Measurements from ENCODE around the gene ZBTB3. TPM values are rescaled to one million over a fixed set of nuclear protein-coding genes. Genes with fewer than 3 reads are reported as not detected.

Gene ZBTB3
- total RNA-seq, 1 donor from 2014 or later = 2.9 TPM

DNA sequence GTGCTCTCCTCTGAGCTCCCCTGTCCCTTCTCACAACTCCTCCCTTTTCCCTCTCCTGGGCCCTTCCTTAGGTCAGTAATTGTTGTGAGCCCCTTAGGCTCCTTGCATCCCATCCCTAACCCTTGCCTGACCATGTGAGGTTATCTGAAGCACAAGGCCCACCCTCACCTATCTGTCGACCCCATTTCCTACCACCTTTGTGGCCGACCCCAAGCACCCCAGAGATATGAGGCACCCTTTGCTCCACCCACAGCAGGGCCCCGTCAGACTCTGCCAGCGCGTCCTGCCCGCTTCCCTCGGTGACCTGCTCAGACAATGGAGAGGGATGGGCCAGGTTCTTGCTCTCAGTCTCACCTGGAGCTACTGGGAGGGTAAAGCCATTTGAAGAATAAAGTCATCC, 45.2 kb downstream of the ZBTB3 start:
- TF ChIP-seq, protein P1, sequence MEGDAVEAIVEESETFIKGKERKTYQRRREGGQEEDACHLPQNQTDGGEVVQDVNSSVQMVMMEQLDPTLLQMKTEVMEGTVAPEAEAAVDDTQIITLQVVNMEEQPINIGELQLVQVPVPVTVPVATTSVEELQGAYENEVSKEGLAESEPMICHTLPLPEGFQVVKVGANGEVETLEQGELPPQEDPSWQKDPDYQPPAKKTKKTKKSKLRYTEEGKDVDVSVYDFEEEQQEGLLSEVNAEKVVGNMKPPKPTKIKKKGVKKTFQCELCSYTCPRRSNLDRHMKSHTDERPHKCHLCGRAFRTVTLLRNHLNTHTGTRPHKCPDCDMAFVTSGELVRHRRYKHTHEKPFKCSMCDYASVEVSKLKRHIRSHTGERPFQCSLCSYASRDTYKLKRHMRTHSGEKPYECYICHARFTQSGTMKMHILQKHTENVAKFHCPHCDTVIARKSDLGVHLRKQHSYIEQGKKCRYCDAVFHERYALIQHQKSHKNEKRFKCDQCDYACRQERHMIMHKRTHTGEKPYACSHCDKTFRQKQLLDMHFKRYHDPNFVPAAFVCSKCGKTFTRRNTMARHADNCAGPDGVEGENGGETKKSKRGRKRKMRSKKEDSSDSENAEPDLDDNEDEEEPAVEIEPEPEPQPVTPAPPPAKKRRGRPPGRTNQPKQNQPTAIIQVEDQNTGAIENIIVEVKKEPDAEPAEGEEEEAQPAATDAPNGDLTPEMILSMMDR (IDR thresholded peaks at IDR 0.05) = no peak
- H3K27me3 ChIP-seq = no peaks in the 10 kb centered on the region
- H3K4me1 ChIP-seq = peaks cover 8 to 21% of the 10 kb centered on the region in 2 donors
- H3K36me3 ChIP-seq = peaks cover 21 to 31% of the 10 kb centered on the region in 2 donors
- peak overlapping the region; percentile 91 to 94 for H3K27ac ChIP-seq
- H3K9me3 ChIP-seq = no peaks in the 10 kb centered on the region
- intact Hi-C loops (cut with DNase I) = loop anchor here (1.0 to 5.0 kb wide), 5 partner anchors 19 to 124 kb away; partner anchors contain the start of genes C11orf98, CSKMT, HNRNPUL2 and STX5
- no peak for DNase-seq (ENCODE audit: low spot score in 2 of 2)
- H3K4me3 ChIP-seq = peak overlapping the region; percentile 56 to 75

- intact Hi-C loops (cut with DNase I) = loop anchor here (2.0 to 5.0 kb wide), 2 partner anchors 106 to 124 kb away; partner anchors contain the start of genes STX5 and TEX54
- DNase-seq (ENCODE audit: low spot score in 2 of 2) = no peak
- no peaks in the 10 kb centered on the region for H3K27me3 ChIP-seq
- H3K4me1 ChIP-seq = peaks cover 8 to 21% of the 10 kb centered on the region in 2 donors
- H3K27ac ChIP-seq = peak overlapping the region; percentile 91 to 94
- peaks cover 17 to 27% of the 10 kb centered on the region in 2 donors for H3K36me3 ChIP-seq
- peak overlapping the region; percentile 56 to 75 for H3K4me3 ChIP-seq
- TF ChIP-seq, protein P1 (IDR thresholded peaks at IDR 0.05) = no peak
- H3K9me3 ChIP-seq = no peaks in the 10 kb centered on the region
These were observed 45.6 kb downstream of the ZBTB3 start for GRCh38 chr11:62708392-62708791.

- TF ChIP-seq, protein P1 (IDR thresholded peaks at IDR 0.05) = no peak
- H3K4me3 ChIP-seq = peak within 1 kb of the TSS; percentile 75 to 76
- peaks cover 11 to 18% of the 10 kb centered on the region in 2 donors for H3K36me3 ChIP-seq
- intact Hi-C loops (cut with DNase I) = loop anchor here (2.0 to 5.0 kb wide), 3 partner anchors 53 to 125 kb away; partner anchors contain the start of genes INTS5, POLR2G, STX5 and TEX54
- H3K27ac ChIP-seq = peak within 1 kb of the TSS; percentile 86 to 94
- DNase-seq (ENCODE audit: low spot score in 2 of 2) = no peak
- no peaks in the 10 kb centered on the region for H3K9me3 ChIP-seq
- peaks cover 8 to 21% of the 10 kb centered on the region in 2 donors for H3K4me1 ChIP-seq
- H3K27me3 ChIP-seq = no peaks in the 10 kb centered on the region
These were observed 46.6 kb downstream of the ZBTB3 start, which contains the start of the genes BSCL2 and GNG3 for GRCh38 chr11:62707277-62707861. Gene BSCL2 (minus strand): TSS chr11:62707424. CDS start chr11:62707195, 229 bp downstream. Gene GNG3 (plus strand): TSS chr11:62707676. CDS start chr11:62708296, 620 bp downstream.

- H3K9me3 ChIP-seq = no peaks in the 10 kb centered on the region
- TF ChIP-seq, protein P1 (IDR thresholded peaks at IDR 0.05) = no peak
- peak overlapping the region; percentile 75 to 76 for H3K4me3 ChIP-seq
- intact Hi-C loops (cut with DNase I) = loop anchor here (2.0 to 5.0 kb wide), 3 partner anchors 54 to 125 kb away; partner anchors contain the start of genes INTS5, POLR2G, STX5 and TEX54
- peak overlapping the region; percentile 61 to 86 for H3K27ac ChIP-seq
- H3K36me3 ChIP-seq = peaks cover 6 to 12% of the 10 kb centered on the region in 2 donors
- H3K4me1 ChIP-seq = peaks cover 8 to 21% of the 10 kb centered on the region in 2 donors
- DNase-seq (ENCODE audit: low spot score in 2 of 2) = no peak
- H3K27me3 ChIP-seq = no peaks in the 10 kb centered on the region
These were observed 47.1 kb downstream of the ZBTB3 start for GRCh38 chr11:62706850-62707247.

DNA sequence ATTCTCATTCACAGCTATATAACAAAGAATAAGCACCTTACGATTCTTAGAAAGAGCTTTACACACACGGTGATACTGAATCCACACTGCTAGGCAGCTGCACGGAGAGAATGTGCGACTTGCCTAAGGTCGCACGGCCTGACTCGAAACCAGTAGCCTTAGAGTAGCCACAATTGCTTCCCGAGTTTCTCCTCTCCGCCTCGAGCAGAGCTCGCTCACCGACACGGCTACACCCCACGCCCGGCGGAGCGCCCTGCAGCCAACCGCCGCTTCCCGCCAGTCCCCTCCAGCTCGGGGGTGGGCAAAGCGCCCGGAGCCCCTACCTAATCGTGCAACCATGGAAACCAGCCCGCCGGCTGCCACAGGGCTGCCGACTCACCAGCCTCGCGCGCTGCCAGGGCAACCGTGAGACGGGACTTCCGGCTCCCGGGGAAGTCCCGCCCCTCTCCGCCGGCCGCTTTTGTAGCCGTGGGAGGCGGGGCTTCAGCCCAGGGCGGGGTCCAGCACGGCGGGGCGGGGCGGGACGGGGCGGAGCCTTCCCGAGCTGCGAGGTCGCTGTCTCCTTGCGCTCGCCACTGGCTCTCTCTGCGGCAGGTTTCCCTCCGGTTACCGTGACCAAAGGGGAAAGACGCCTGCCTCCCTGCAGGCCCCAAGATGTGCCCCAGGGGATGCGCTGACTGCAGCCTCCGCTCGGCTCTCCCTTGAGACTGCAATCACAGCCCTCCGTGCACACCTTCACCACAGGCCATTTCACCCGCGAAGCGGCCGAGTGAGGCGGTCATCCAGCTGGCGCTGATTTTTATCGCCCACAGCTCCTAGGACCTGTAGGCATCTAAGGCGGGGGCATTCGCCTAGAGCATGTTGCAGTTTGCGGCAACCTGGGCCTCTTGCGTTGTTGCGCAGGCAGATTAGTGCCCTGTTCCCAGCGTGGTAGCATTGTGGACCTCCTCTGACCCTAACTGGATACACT, 47.8 kb downstream of the ZBTB3 start:
- Histone ChIP-seq H3K9me3 (no peaks in the 10 kb centered on the region), H3K27ac (peak overlapping the region; percentile 61 to 86), H3K27me3 (no peaks in the 10 kb centered on the region), H3K4me3 (peak overlapping the region; percentile 75 to 76), H3K4me1 (peaks cover 8 to 21% of the 10 kb centered on the region in 2 donors), H3K36me3 (peaks cover 2 to 7% of the 10 kb centered on the region in 2 donors)
- DNase-seq (ENCODE audit: low spot score in 2 of 2) = peak; percentile 85 to 98
- TF ChIP-seq, protein P1 (IDR thresholded peaks at IDR 0.05) = no peak
- intact Hi-C loops (cut with DNase I) = loop anchor here (2.0 to 5.0 kb wide), 3 partner anchors 53 to 126 kb away; partner anchors contain the start of genes INTS5, POLR2G, STX5 and TEX54

All from ascending aorta (tissue), 2 donors.